Transverse colon (tissue), 4 donors: Measurements from ENCODE around the gene KRTAP21-3.

Experiments
- POLR2AphosphoS5 ChIP-seq, 3 donors: sonication (generic); formaldehyde crosslinking; IDR thresholded peaks; one replicate each; pipeline ENCODE4 v1.6.1; 2016; ENCODE audit warnings: antibody characterized with exemption in 3 of 3
- TF ChIP-seq, protein P1 (sequence below), 5 experiments: fragments of 200-600 bp in 3 of 5; fragments of 450-650 bp in 2 of 5; sonication (generic) in 3 of 5; IDR thresholded peaks; 1 replicate in 2 of 5; 2 replicates in 3 of 5; pipeline ENCODE4 v1.5.1; 2016 to 2017; ENCODE audit warnings: antibody characterized with exemption in 5 of 5, inconsistent platforms in 3 of 5, mild to moderate bottlenecking in 2 of 5, moderate library complexity in 1 of 5

DNA sequence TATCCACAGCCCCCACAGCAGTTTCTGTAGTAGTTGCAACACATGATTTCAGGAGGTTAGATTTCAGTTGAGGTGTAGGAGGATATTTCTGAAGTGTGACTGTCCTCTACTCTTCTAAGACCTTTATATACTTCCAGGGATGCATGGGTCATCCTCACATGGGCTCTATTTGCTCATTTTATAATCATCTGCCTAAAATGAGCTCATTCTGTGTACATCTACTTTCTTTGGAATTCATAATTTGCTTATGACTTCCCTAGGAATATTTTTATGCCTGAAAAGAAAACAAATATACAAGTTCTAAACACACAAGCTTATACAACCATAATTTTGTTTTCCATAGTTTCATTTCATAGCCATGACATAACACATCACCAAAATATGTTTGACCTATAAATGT lies 28.6 kb upstream of the KRTAP21-3 start, which contains the start of gene KRTAP21-2:
- TF ChIP-seq, protein P1, sequence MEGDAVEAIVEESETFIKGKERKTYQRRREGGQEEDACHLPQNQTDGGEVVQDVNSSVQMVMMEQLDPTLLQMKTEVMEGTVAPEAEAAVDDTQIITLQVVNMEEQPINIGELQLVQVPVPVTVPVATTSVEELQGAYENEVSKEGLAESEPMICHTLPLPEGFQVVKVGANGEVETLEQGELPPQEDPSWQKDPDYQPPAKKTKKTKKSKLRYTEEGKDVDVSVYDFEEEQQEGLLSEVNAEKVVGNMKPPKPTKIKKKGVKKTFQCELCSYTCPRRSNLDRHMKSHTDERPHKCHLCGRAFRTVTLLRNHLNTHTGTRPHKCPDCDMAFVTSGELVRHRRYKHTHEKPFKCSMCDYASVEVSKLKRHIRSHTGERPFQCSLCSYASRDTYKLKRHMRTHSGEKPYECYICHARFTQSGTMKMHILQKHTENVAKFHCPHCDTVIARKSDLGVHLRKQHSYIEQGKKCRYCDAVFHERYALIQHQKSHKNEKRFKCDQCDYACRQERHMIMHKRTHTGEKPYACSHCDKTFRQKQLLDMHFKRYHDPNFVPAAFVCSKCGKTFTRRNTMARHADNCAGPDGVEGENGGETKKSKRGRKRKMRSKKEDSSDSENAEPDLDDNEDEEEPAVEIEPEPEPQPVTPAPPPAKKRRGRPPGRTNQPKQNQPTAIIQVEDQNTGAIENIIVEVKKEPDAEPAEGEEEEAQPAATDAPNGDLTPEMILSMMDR (IDR thresholded peaks at IDR 0.05) = no peak
- TF ChIP-seq POLR2AphosphoS5 (IDR thresholded peaks at IDR 0.05) = no peak
